GM23338 (cell line): ENCODE results near the gene CPNE4. TPM values are rescaled to one million over a fixed set of nuclear protein-coding genes. Genes with fewer than 3 reads are reported as not detected.

Source experiments
- ATAC-seq: fragments of 200-7000 bp; cut with Tn5 transposase; 3 replicates; pipeline ENCODE4 v1.9.1; 2020
- DNase-seq: peaks from one replicate; pipeline ENCODE4 v3.0.0-alpha.2; 2015; ENCODE audit warnings: low spot score
- H2AFZ ChIP-seq: fragments of 200-600 bp; sonication (generic); 2 replicates; pipeline ENCODE4 v1.8.0; 2016; ENCODE audit warnings: antibody characterized with exemption, mild to moderate bottlenecking, moderate library complexity
- H3F3A ChIP-seq: fragments of 200-600 bp; sonication (generic); replicated peaks from 2 replicates; pipeline ENCODE4 v1.8.0; 2017; ENCODE audit warnings: antibody characterized with exemption, mixed run types, low read depth
- H3K27ac ChIP-seq: fragments of 200-600 bp; sonication (generic); 2 replicates; pipeline ENCODE4 v1.6.1; 2016; ENCODE audit warnings: low read depth
- H3K27me3 ChIP-seq: fragments of 200-600 bp; sonication (generic); 2 replicates; pipeline ENCODE4 v1.8.0; 2016; ENCODE audit warnings: mild to moderate bottlenecking, mixed run types, moderate library complexity; ENCODE audit not compliant: insufficient read depth
- H3K36me3 ChIP-seq: fragments of 200-600 bp; sonication (generic); 2 replicates; pipeline ENCODE4 v1.8.0; 2016; ENCODE audit warnings: mild to moderate bottlenecking; ENCODE audit not compliant: insufficient read depth
- H3K4me1 ChIP-seq: fragments of 200-600 bp; sonication (generic); 2 replicates; pipeline ENCODE4 v1.8.0; 2016; ENCODE audit warnings: mild to moderate bottlenecking, moderate library complexity; ENCODE audit not compliant: insufficient read depth
- H3K4me2 ChIP-seq: fragments of 200-600 bp; sonication (generic); 2 replicates; pipeline ENCODE4 v1.7.1; 2017; ENCODE audit warnings: mixed run types
- H3K4me3 ChIP-seq: fragments of 200-600 bp; sonication (generic); 2 replicates; pipeline ENCODE4 v1.6.1; 2016; ENCODE audit warnings: mixed run types
- H3K79me2 ChIP-seq: fragments of 200-600 bp; sonication (generic); replicated peaks from 2 replicates; pipeline ENCODE4 v1.8.0; 2017; ENCODE audit warnings: mild to moderate bottlenecking; ENCODE audit not compliant: insufficient read depth
- H3K9me2 ChIP-seq: fragments of 200-600 bp; sonication (generic); 2 replicates; pipeline ENCODE4 v1.8.0; 2017; ENCODE audit not compliant: insufficient read depth
- H4K20me1 ChIP-seq: fragments of 200-600 bp; sonication (generic); replicated peaks from 2 replicates; pipeline ENCODE4 v1.8.0; 2017; ENCODE audit warnings: mild to moderate bottlenecking; ENCODE audit not compliant: insufficient read depth
- H3K27ac Mint-ChIP-seq: 2 replicates; pipeline ENCODE4 v1.8.0; 2020; ENCODE audit warnings: inconsistent platforms, mild to moderate bottlenecking, moderate library complexity, mixed read lengths
- H3K27me3 Mint-ChIP-seq: 3 replicates; pipeline ENCODE4 v1.8.0; 2022; ENCODE audit warnings: low read depth, mild to moderate bottlenecking, moderate library complexity, mixed read lengths, inconsistent platforms; ENCODE audit not compliant: insufficient read depth, poor library complexity
- H3K36me3 Mint-ChIP-seq: 3 replicates; pipeline ENCODE4 v1.8.0; 2021; ENCODE audit warnings: low read depth, mild to moderate bottlenecking, inconsistent platforms, moderate library complexity, mixed read lengths
- H3K4me1 Mint-ChIP-seq: 3 replicates; pipeline ENCODE4 v1.8.0; 2020; ENCODE audit warnings: mild to moderate bottlenecking, inconsistent platforms, mixed read lengths
- H3K4me3 Mint-ChIP-seq: 3 replicates; pipeline ENCODE4 v1.8.0; 2021; ENCODE audit warnings: moderate library complexity, mild to moderate bottlenecking, inconsistent platforms, mixed read lengths
- H3K9me3 Mint-ChIP-seq: 3 replicates; pipeline ENCODE4 v1.8.0; 2020; ENCODE audit warnings: moderate library complexity, mild to moderate bottlenecking, inconsistent platforms, mixed read lengths
- CREB1 ChIP-seq: fragments of 250-450 bp; sonication (Bioruptor Pico); IDR thresholded peaks from 2 replicates; pipeline ENCODE4 v1.5.0; 2020; ENCODE audit warnings: low read depth, mild to moderate bottlenecking, moderate library complexity
- CTCF ChIP-seq, 2 experiments: fragments of 200-600 bp in 1 of 2; sonication (generic) in 1 of 2; conservative IDR thresholded peaks; 2 replicates each; pipeline versions ENCODE4 v1.5.1 to v1.6.1; 2016 to 2017; ENCODE audit warnings: antibody characterized with exemption in 2 of 2, low read depth in 2 of 2, mild to moderate bottlenecking in 2 of 2, moderate library complexity in 1 of 2
- ETS1 ChIP-seq: IDR thresholded peaks from 2 replicates; pipeline ENCODE4 v1.6.1; 2016; ENCODE audit warnings: antibody characterized with exemption
- EZH2 ChIP-seq: fragments of 200-600 bp; sonication (generic); IDR thresholded peaks from one replicate; pipeline ENCODE4 v1.8.0; 2017; ENCODE audit warnings: antibody characterized with exemption, mild to moderate bottlenecking, low read depth; ENCODE audit not compliant: unreplicated experiment
- EZH2phosphoT487 ChIP-seq: fragments of 200-600 bp; sonication (generic); IDR thresholded peaks from one replicate; pipeline ENCODE4 v1.8.1; 2018; ENCODE audit warnings: antibody characterized with exemption; ENCODE audit not compliant: unreplicated experiment
- JUNB ChIP-seq: IDR thresholded peaks from one replicate; pipeline ENCODE4 v1.6.1; 2016; ENCODE audit warnings: antibody characterized with exemption; ENCODE audit not compliant: unreplicated experiment
- NANOG ChIP-seq: IDR thresholded peaks from 2 replicates; pipeline ENCODE4 v1.6.1; 2016; ENCODE audit warnings: antibody characterized with exemption, borderline replicate concordance
- POLR2AphosphoS5 ChIP-seq: IDR thresholded peaks from 2 replicates; pipeline ENCODE4 v1.6.1; 2016; ENCODE audit warnings: antibody characterized with exemption, low read depth
- REST ChIP-seq: IDR thresholded peaks from one replicate; pipeline ENCODE4 v1.6.1; 2018; ENCODE audit warnings: antibody characterized with exemption; ENCODE audit not compliant: unreplicated experiment
- STAT1 ChIP-seq: IDR thresholded peaks from one replicate; pipeline ENCODE4 v1.6.1; 2016; ENCODE audit warnings: antibody characterized with exemption; ENCODE audit not compliant: unreplicated experiment
- ZNF114 ChIP-seq: fragments of 250-450 bp; sonication (Bioruptor Pico); IDR thresholded peaks from 2 replicates; pipeline ENCODE4 v1.5.0; 2020; ENCODE audit warnings: mild to moderate bottlenecking, moderate library complexity
- ZNF331 ChIP-seq: fragments of 250-450 bp; sonication (Bioruptor Pico); IDR thresholded peaks from 2 replicates; pipeline ENCODE4 v1.5.0; 2020; ENCODE audit warnings: low read depth, mild to moderate bottlenecking, moderate library complexity
- ZNF462 ChIP-seq: fragments of 250-450 bp; sonication (Bioruptor Pico); IDR thresholded peaks from 2 replicates; pipeline ENCODE4 v1.5.0; 2020; ENCODE audit warnings: mild to moderate bottlenecking, moderate library complexity
- polyA plus RNA-seq: library from polyadenylated mRNA; unstranded; fragments of >200 nt; fragmentation: Nextera tagmentation; extraction: Ambion mirVana; gene quantifications from 2 replicates; pipeline ENCODE4 v1.2.1, GENCODE V29; 2016
- total RNA-seq: library from RNA; depleted of rRNA; stranded (reverse); fragments of >200 nt; shearing (Covaris generic); gene quantifications from 2 replicates; pipeline ENCODE4 v1.2.3, GENCODE V29; 2014

The CPNE4 gene
- total and polyA plus RNA-seq, 2 experiments from 2014 or later = 2.0 to 6.5 TPM

- Histone ChIP-seq H2AFZ (no peak overlapping the region), H3K79me2 (no peaks in the 10 kb centered on the region), H3K4me3 (no peak overlapping the region), H3K4me1 (no peaks in the 10 kb centered on the region), H3K36me3 (no peaks in the 10 kb centered on the region), H3K27ac (no peak overlapping the region), H4K20me1 (no peaks in the 10 kb centered on the region), H3K27me3 (no peaks in the 10 kb centered on the region), H3K4me2 (no peak overlapping the region), H3K9me2 (peaks cover 6% of the 10 kb centered on the region; the same call in 1 of the 2 replicates), H3F3A (no peaks in the 10 kb centered on the region)
- Mint-ChIP-seq H3K4me1 (no peaks in the 10 kb centered on the region), H3K4me3 (no peak overlapping the region), H3K9me3 (no peaks in the 10 kb centered on the region), H3K27ac (no peak overlapping the region), H3K36me3 (no peaks in the 10 kb centered on the region), H3K27me3 (no peaks in the 10 kb centered on the region)
- TF ChIP-seq CREB1 (CRISPR knock-in tag) (no peak), JUNB (no peak), CTCF (conservative IDR thresholded peaks at IDR 0.05; ENCODE audit: low read depth in 2 of 2) (no peak), REST (no peak), ZNF114 (no peak), ZNF462 (CRISPR knock-in tag) (no peak), NANOG (no peak), ETS1 (no peak), POLR2AphosphoS5 (no peak), EZH2 (no peak), STAT1 (no peak), ZNF331 (CRISPR knock-in tag) (no peak), EZH2phosphoT487 (no peak)
- ATAC-seq (no peak), DNase-seq (no peak)
Measured at GRCh38 chr3:131690800-131691199, 344.0 kb downstream of the CPNE4 start.
